GM12878 (cell line): ENCODE measurements around the gene PSORS1C2. TPM values are rescaled to one million over a fixed set of nuclear protein-coding genes. Genes with fewer than 3 reads are reported as not detected.

Source experiments
- ATAC-seq: fragments of 200-7000 bp; cut with Tn5 transposase; 3 replicates; pipeline ENCODE4 v1.9.1; 2020; ENCODE audit warnings: mild to moderate bottlenecking, moderate library complexity
- BruUV-seq: library from RNA; stranded (reverse); fragments of 400-500 nt; replicated peaks from 2 replicates; lab custom pipeline; 2021; lab: Mats Ljungman, UMichigan
- CTCF ChIA-PET: fragments of 300-600 bp; sonication (Branson Sonifier 250); formaldehyde crosslinking; extraction: SDS; loops from one replicate; lab custom pipeline; 2021; ENCODE audit warnings: inconsistent platforms; lab: Yijun Ruan, JAX
- POLR2A ChIA-PET: fragments of 350-600 bp; formaldehyde crosslinking; extraction: SDS; loops from one replicate; lab custom pipeline; 2021; ENCODE audit warnings: inconsistent platforms; lab: Charles Lee
- RAD21 ChIA-PET: fragments of 300-600 bp; sonication (Branson Sonifier 250); formaldehyde crosslinking; loops from one replicate; lab custom pipeline; 2023; ENCODE audit warnings: antibody characterized with exemption; ENCODE audit not compliant: unreplicated experiment; lab: Charles Lee
- SMC1A ChIA-PET: fragments of 300-600 bp; sonication (Branson Sonifier 250); formaldehyde crosslinking; loops from one replicate; lab custom pipeline; 2023; ENCODE audit not compliant: unreplicated experiment, uncharacterized antibody; lab: Charles Lee
- DNase-seq: peaks from one replicate; pipeline ENCODE4 v3.0.0-alpha.2; 2011; ENCODE audit warnings: low read depth, low spot score
- FAIRE-seq: peaks from 3 replicates; lab custom pipeline; 2011; peaks lifted over from hg19 to GRCh38; lab: Jason Lieb, UNC
- H2AFZ ChIP-seq: 2 replicates; pipeline ENCODE4 v1.6.0; 2011; ENCODE audit warnings: low read depth, low read length, control low read depth; ENCODE audit not compliant: control insufficient read depth
- H3K27ac ChIP-seq: 2 replicates; pipeline ENCODE4 v1.5.1; 2011; ENCODE audit warnings: control low read depth; ENCODE audit not compliant: control insufficient read depth, insufficient read depth
- H3K27me3 ChIP-seq, 2 experiments: replicated peaks in 1 of 2; 2 replicates each; pipeline versions ENCODE4 v1.6.0 to v1.6.1; 2011; ENCODE audit warnings: low read length in 1 of 2; ENCODE audit not compliant: control insufficient read depth in 2 of 2, insufficient read depth in 2 of 2
- H3K36me3 ChIP-seq, 2 experiments: 2 replicates each; pipeline ENCODE4 v1.5.1; 2011; ENCODE audit warnings: low read length in 1 of 2; ENCODE audit not compliant: control insufficient read depth in 2 of 2, insufficient read depth in 2 of 2
- H3K4me1 ChIP-seq: 2 replicates; pipeline ENCODE4 v1.6.1; 2011; ENCODE audit warnings: mild to moderate bottlenecking, low read length, moderate library complexity, mixed read lengths; ENCODE audit not compliant: control insufficient read depth, insufficient read depth
- H3K4me2 ChIP-seq: 2 replicates; pipeline ENCODE4 v1.6.0; 2011; ENCODE audit warnings: control low read depth; ENCODE audit not compliant: control insufficient read depth, insufficient read depth
- H3K4me3 ChIP-seq: fragments of 200-600 bp; sonication (generic); 2 replicates; pipeline ENCODE4 v1.5.1; 2016
- H3K79me2 ChIP-seq: 2 replicates; pipeline ENCODE4 v1.6.0; 2011; ENCODE audit warnings: low read length; ENCODE audit not compliant: control insufficient read depth, insufficient read depth
- H3K9ac ChIP-seq: 2 replicates; pipeline ENCODE4 v1.8.0; 2011; ENCODE audit warnings: low read length, control low read depth, mixed read lengths; ENCODE audit not compliant: control insufficient read depth, insufficient read depth
- H3K9me3 ChIP-seq: replicated peaks from 3 replicates; pipeline ENCODE4 v1.5.1; 2011; ENCODE audit warnings: mild to moderate bottlenecking, low read length; ENCODE audit not compliant: control insufficient read depth, insufficient read depth
- H4K20me1 ChIP-seq: 2 replicates; pipeline ENCODE4 v1.6.0; 2011; ENCODE audit not compliant: control insufficient read depth, insufficient read depth
- ATF7 ChIP-seq: fragments of 450-650 bp; IDR thresholded peaks from 2 replicates; pipeline ENCODE4 v1.6.1; 2016; ENCODE audit warnings: low read depth, mild to moderate bottlenecking
- BACH1 ChIP-seq: fragments of 450-650 bp; IDR thresholded peaks from 2 replicates; pipeline ENCODE4 v1.6.1; 2017; ENCODE audit warnings: mild to moderate bottlenecking, borderline replicate concordance
- CHD1 ChIP-seq: IDR thresholded peaks from 2 replicates; pipeline ENCODE4 v1.6.1; 2012; ENCODE audit warnings: low read depth, low read length, improper control_type of control experiment
- MEF2B ChIP-seq: fragments of 450-650 bp; IDR thresholded peaks from 2 replicates; pipeline ENCODE4 v1.6.1; 2018; ENCODE audit warnings: mild to moderate bottlenecking, moderate library complexity; ENCODE audit not compliant: partially characterized antibody, poor library complexity, severe bottlenecking
- NFIC ChIP-seq: IDR thresholded peaks from 2 replicates; pipeline ENCODE4 v1.6.1; 2012; ENCODE audit warnings: low read depth, mild to moderate bottlenecking, inconsistent platforms, low read length, moderate library complexity
- SMAD1 ChIP-seq: fragments of 450-650 bp; IDR thresholded peaks from 2 replicates; pipeline ENCODE4 v1.6.1; 2018; ENCODE audit warnings: mild to moderate bottlenecking, low read depth; ENCODE audit not compliant: partially characterized antibody
- SRF ChIP-seq, 2 experiments: IDR thresholded peaks; 2 replicates each; pipeline ENCODE4 v1.6.1; 2011; ENCODE audit warnings: low read depth in 2 of 2, low read length in 2 of 2, mild to moderate bottlenecking in 1 of 2, moderate library complexity in 1 of 2
- TCF3 ChIP-seq: IDR thresholded peaks from 2 replicates; pipeline ENCODE4 v1.6.1; 2012; ENCODE audit warnings: low read depth, mild to moderate bottlenecking, low read length, borderline replicate concordance; ENCODE audit not compliant: insufficient read depth
- WGBS: methylation state at CpG from one replicate; pipeline ENCODE4 v1.1.6; 2016; ENCODE audit warnings: low lambda C conversion rate; ENCODE audit not compliant: insufficient replicate concordance, insufficient coverage; ENCODE audit errors: missing lambda C conversion rate; 5-methylcytosine and 5-hydroxymethylcytosine counted together
- in situ Hi-C: fragments of 300-500 bp; cut with MboI; formaldehyde crosslinking; loops from 9 replicates; pipeline ENCODE4 v1.14.3; 2018; ENCODE audit warnings: mixed read lengths
- intact Hi-C: fragments of 100-400 bp; cut with micrococcal nuclease; formaldehyde crosslinking; loops from one replicate; pipeline ENCODE4 v1.14.2; 2022; ENCODE audit not compliant: unreplicated experiment
- polyA plus RNA-seq, 11 experiments: library from polyadenylated mRNA; depleted of rRNA in 4 of 11; unstranded in 6 of 11; stranded (reverse) in 5 of 11; fragments of >200 nt; fragmentation: Nextera tagmentation in 4 of 11; fragmentation: Illumina TruSeq in 1 of 11; extraction: Ambion mirVana in 4 of 11; extraction: Trizol in 1 of 11; gene quantifications; 1 replicate in 1 of 11; 2 replicates in 10 of 11; pipeline versions ENCODE4 v1.2.1 to v1.2.3, GENCODE V29; 2011 to 2016; ENCODE audit warnings: inconsistent platforms in 2 of 11, missing spikeins in 2 of 11, low read depth in 1 of 11
- total RNA-seq, 4 experiments: library from RNA; depleted of rRNA in 3 of 4; stranded (reverse); fragments of >200 nt in 3 of 4; fragmentation: Illumina TruSeq in 1 of 4; extraction: Trizol in 1 of 4; gene quantifications; 2 replicates each; pipeline versions ENCODE4 v1.2.1 to v1.2.3, GENCODE V29; 2013 to 2021
- TF ChIP-seq, protein P1 (sequence below): fragments of 450-650 bp; IDR thresholded peaks from 2 replicates; pipeline ENCODE4 v1.6.1; 2018; ENCODE audit warnings: borderline replicate concordance, mild to moderate bottlenecking; ENCODE audit not compliant: partially characterized antibody
- TF ChIP-seq, protein P2 (sequence below): fragments of 150-350 bp; IDR thresholded peaks from 2 replicates; pipeline ENCODE4 v1.6.1; 2014; ENCODE audit warnings: mild to moderate bottlenecking, low read depth, low read length

PSORS1C2 gene
- total and polyA plus RNA-seq, 10 of the 15 experiments (the other 5 are each of a cell fraction or from before 2014, with no cell fraction given): not detected

DNA sequence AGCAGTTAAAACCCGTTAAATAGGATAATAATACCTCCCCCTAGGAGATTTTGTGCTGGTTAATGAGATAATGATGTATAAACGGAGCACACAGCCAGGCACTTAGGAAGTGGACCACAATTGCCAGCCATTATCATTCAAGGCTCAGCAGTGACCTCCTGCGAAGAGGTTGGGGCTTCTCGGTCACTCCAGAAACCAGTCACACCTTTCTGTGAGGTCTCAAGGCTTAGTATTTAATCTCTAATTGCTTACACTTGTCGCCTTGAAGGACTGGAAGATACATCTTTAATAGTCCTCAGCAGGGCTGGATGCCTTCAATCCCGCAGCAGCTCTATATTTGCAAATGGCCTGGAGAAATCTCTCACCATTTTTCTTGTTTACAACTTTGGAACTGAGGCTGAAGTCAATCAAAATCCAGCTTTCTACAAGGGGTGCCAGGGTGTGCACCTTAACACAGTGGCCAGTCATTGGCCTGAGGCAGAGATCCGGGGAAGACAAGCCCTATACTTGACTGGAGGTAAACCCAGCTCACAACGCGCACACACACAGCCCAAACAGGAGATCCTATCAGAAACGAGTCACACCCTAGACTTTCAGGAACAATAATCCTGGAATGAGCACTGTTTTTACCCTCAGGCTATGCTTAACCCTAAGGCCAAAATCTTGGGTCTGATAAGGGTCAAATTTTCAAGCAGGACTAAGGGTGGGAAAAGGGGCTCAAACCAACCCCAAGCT lies 30.4 kb upstream of the PSORS1C2 start:
- Histone ChIP-seq H3K27me3 (no peaks in the 10 kb centered on the region), H3K4me2 (no peak overlapping the region), H3K79me2 (no peaks in the 10 kb centered on the region), H3K9me3 (no peaks in the 10 kb centered on the region), H4K20me1 (no peaks in the 10 kb centered on the region), H2AFZ (no peak overlapping the region), H3K4me3 (no peak overlapping the region), H3K27ac (no peak overlapping the region), H3K9ac (no peak overlapping the region), H3K4me1 (peaks cover 14% of the 10 kb centered on the region), H3K36me3 (no peaks in the 10 kb centered on the region)
- ChIA-PET SMC1A (no interaction called here), CTCF (interaction anchor here (1.7 kb wide), 1 partner anchor 10 kb away, joined by 3 read pairs; no protein-coding TSS in a partner anchor), RAD21 (interaction anchor here (0.7 kb wide), 1 partner anchor 23 kb away, joined by 4 read pairs; no protein-coding TSS in a partner anchor), POLR2A (no interaction called here)
- ATAC-seq: no peak
- BruUV-seq: no TSS peak
- DNase-seq: no peak
- in situ Hi-C loops: no loop called here
- 86% methylated on average over 10 of the region's 10 CpGs for WGBS
- intact Hi-C loops: no loop called here
- no peak for FAIRE-seq
- no peak for TF ChIP-seq NFIC
- TF ChIP-seq BACH1: no peak
- TF ChIP-seq ATF7: no peak
- TF ChIP-seq TCF3: no peak
- TF ChIP-seq, protein P1, sequence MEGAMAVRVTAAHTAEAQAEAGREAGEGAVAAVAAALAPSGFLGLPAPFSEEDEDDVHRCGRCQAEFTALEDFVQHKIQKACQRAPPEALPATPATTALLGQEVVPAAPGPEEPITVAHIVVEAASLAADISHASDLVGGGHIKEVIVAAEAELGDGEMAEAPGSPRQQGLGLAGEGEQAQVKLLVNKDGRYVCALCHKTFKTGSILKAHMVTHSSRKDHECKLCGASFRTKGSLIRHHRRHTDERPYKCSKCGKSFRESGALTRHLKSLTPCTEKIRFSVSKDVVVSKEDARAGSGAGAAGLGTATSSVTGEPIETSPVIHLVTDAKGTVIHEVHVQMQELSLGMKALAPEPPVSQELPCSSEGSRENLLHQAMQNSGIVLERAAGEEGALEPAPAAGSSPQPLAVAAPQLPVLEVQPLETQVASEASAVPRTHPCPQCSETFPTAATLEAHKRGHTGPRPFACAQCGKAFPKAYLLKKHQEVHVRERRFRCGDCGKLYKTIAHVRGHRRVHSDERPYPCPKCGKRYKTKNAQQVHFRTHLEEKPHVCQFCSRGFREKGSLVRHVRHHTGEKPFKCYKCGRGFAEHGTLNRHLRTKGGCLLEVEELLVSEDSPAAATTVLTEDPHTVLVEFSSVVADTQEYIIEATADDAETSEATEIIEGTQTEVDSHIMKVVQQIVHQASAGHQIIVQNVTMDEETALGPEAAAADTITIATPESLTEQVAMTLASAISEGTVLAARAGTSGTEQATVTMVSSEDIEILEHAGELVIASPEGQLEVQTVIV: no peak
- TF ChIP-seq CHD1: no peak
- TF ChIP-seq MEF2B: no peak
- no peak for TF ChIP-seq SMAD1
- TF ChIP-seq, protein P2, sequence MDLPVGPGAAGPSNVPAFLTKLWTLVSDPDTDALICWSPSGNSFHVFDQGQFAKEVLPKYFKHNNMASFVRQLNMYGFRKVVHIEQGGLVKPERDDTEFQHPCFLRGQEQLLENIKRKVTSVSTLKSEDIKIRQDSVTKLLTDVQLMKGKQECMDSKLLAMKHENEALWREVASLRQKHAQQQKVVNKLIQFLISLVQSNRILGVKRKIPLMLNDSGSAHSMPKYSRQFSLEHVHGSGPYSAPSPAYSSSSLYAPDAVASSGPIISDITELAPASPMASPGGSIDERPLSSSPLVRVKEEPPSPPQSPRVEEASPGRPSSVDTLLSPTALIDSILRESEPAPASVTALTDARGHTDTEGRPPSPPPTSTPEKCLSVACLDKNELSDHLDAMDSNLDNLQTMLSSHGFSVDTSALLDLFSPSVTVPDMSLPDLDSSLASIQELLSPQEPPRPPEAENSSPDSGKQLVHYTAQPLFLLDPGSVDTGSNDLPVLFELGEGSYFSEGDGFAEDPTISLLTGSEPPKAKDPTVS: no peak
- TF ChIP-seq SRF (IDR thresholded peaks at IDR 0.05; ENCODE audit: low read depth in 2 of 2, low read length in 2 of 2): no peak
- TF ChIP-seq, all 136 proteins: peak for 0
